ENCODE measurements around the gene BUB3. TPM values are rescaled to one million over a fixed set of nuclear protein-coding genes. Genes with fewer than 3 reads are reported as not detected.
A peak's percentile ranks its signal among the peaks of the same experiment; 100 is the strongest.

BUB3 gene
- total and polyA plus RNA-seq, 2 of the 13 experiments (the other 11 are each of a cell fraction or from before 2014, with no cell fraction given), result 174 to 188 TPM

- TF ChIP-seq, protein P1, sequence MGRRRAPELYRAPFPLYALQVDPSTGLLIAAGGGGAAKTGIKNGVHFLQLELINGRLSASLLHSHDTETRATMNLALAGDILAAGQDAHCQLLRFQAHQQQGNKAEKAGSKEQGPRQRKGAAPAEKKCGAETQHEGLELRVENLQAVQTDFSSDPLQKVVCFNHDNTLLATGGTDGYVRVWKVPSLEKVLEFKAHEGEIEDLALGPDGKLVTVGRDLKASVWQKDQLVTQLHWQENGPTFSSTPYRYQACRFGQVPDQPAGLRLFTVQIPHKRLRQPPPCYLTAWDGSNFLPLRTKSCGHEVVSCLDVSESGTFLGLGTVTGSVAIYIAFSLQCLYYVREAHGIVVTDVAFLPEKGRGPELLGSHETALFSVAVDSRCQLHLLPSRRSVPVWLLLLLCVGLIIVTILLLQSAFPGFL (CRISPR knock-in tag; IDR thresholded peaks at IDR 0.05), result no peak
- TF ChIP-seq SOX5 (CRISPR knock-in tag; IDR thresholded peaks at IDR 0.05; ENCODE audit: borderline replicate concordance) (no peak), WIZ (CRISPR knock-in tag; IDR thresholded peaks at IDR 0.05) (no peak), SALL1 (CRISPR knock-in tag; IDR thresholded peaks at IDR 0.05) (0 out of 2 replicates have a peak, but pooled peaks have one; percentile 16), MTERF4 (CRISPR knock-in tag; IDR thresholded peaks at IDR 0.05) (no peak), MAZ (IDR thresholded peaks at IDR 0.05; ENCODE audit: borderline replicate concordance, low read depth, low read length) (peak; percentile 54; the same call in 1 of the 2 replicates), MAZ (CRISPR knock-in tag; IDR thresholded peaks at IDR 0.05; ENCODE audit: low read depth) (peak; percentile 44; the same call in 1 of the 2 replicates), HHEX (CRISPR knock-in tag; IDR thresholded peaks at IDR 0.05) (no peak), ZNF567 (CRISPR knock-in tag; IDR thresholded peaks at IDR 0.05; ENCODE audit: borderline replicate concordance) (no peak), SP140L (CRISPR knock-in tag; IDR thresholded peaks at IDR 0.05; ENCODE audit: borderline replicate concordance) (no peak), ZNF724P (CRISPR knock-in tag; IDR thresholded peaks at IDR 0.05; ENCODE audit: borderline replicate concordance) (no peak), NFYB (CRISPR knock-in tag; IDR thresholded peaks at IDR 0.05) (no peak), ARNT2 (CRISPR knock-in tag; IDR thresholded peaks at IDR 0.05; ENCODE audit: low read depth) (no peak), RBM22 (optimal IDR thresholded peaks at IDR 0.05; ENCODE audit: low read length) (no peak), HNF4A (CRISPR knock-in tag; IDR thresholded peaks at IDR 0.05) (no peak), ISL2 (CRISPR knock-in tag; IDR thresholded peaks at IDR 0.05) (no peak), MYPOP (CRISPR knock-in tag; IDR thresholded peaks at IDR 0.05) (peak; percentile 87; the same call in 1 of the 2 replicates), GZF1 (CRISPR knock-in tag; IDR thresholded peaks at IDR 0.05) (no peak), ATF2 (CRISPR knock-in tag; IDR thresholded peaks at IDR 0.05) (no peak), ZNF460 (CRISPR knock-in tag; IDR thresholded peaks at IDR 0.05; ENCODE audit: borderline replicate concordance) (no peak), ZNF557 (CRISPR knock-in tag; IDR thresholded peaks at IDR 0.05) (no peak), ZBTB7A (CRISPR knock-in tag; IDR thresholded peaks at IDR 0.05) (0 out of 2 replicates have a peak, but pooled peaks have one; percentile 32), SIN3A (IDR thresholded peaks at IDR 0.05; ENCODE audit: borderline replicate concordance, low read depth, low read length) (peak; percentile 55; the same call in 1 of the 2 replicates)
- TF ChIP-seq, protein P2, sequence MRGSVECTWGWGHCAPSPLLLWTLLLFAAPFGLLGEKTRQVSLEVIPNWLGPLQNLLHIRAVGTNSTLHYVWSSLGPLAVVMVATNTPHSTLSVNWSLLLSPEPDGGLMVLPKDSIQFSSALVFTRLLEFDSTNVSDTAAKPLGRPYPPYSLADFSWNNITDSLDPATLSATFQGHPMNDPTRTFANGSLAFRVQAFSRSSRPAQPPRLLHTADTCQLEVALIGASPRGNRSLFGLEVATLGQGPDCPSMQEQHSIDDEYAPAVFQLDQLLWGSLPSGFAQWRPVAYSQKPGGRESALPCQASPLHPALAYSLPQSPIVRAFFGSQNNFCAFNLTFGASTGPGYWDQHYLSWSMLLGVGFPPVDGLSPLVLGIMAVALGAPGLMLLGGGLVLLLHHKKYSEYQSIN (CRISPR knock-in tag; IDR thresholded peaks at IDR 0.05; ENCODE audit: borderline replicate concordance), result no peak
These were observed 706 bp downstream of the BUB3 start (continued) for GRCh38 chr10:123154711-123155505.

Measured in HepG2 (cell line).